Left colon (tissue), 2 donors: ENCODE measurements around the gene SPAG5. TPM values are rescaled to one million over a fixed set of nuclear protein-coding genes. Genes with fewer than 3 reads are reported as not detected.

Experiments
- ATAC-seq: fragments of 200-7000 bp; cut with Tn5 transposase; one replicate; pipeline ENCODE4 v1.9.1; 2020; ENCODE audit warnings: mild to moderate bottlenecking, moderate library complexity
- DNase-seq, 2 donors: peaks; one replicate each; pipeline ENCODE4 v3.0.0-alpha.2; 2020
- intact Hi-C, 2 donors: fragments of 100-400 bp; cut with DNase I in 1 of 2; cut with micrococcal nuclease in 1 of 2; formaldehyde crosslinking; loops; one replicate each; pipeline versions ENCODE4 v1.11.2 to v1.14.0; 2022; cut with DNase I, micrococcal nuclease
- total RNA-seq, 2 donors: library from RNA; stranded (reverse); fragmentation: NEBNext Ultra II Directional; extraction: Animal tissue kit (Norgen Biotek cat#: 25700); gene quantifications; one replicate each; pipeline ENCODE4 v1.2.1, GENCODE V29; 2021
- donor health status: DM: no; HTN: no; CAD: no.
- donor health status: DM: yes; HTN: yes; CAD: no.

SPAG5 gene
- total RNA-seq, 2 donors from 2014 or later = 9.7 to 24.4 TPM

GRCh38 chr17:28550858-28551257, 48.0 kb downstream of the SPAG5 start:
- ATAC-seq (no peak), DNase-seq (no peak)
- intact Hi-C loops = no loop called here

GRCh38 chr17:28549236-28550132, 49.3 kb downstream of the SPAG5 start:
- no peak for ATAC-seq
- peak in 1 of 2 donors; percentile 24 for DNase-seq
- intact Hi-C loops = no loop called here

GRCh38 chr17:28548417-28549130, 50.3 kb downstream of the SPAG5 start:
- DNase-seq = peak in 1 of 2 donors; percentile 19
- intact Hi-C loops = no loop called here
- ATAC-seq = no peak

GRCh38 chr17:28547623-28548416, 51.0 kb downstream of the SPAG5 start:
- ATAC-seq = peak; percentile 56
- peak; percentile 79 to 87 for DNase-seq
- intact Hi-C loops = no loop called here

- intact Hi-C loops = no loop called here
- ATAC-seq (no peak), DNase-seq (no peak)
These were observed 51.7 kb downstream of the SPAG5 start for GRCh38 chr17:28547096-28547622.

- intact Hi-C loops = no loop called here
- no peak for DNase-seq
- ATAC-seq = no peak
These were observed 52.9 kb downstream of the SPAG5 start for GRCh38 chr17:28545787-28546415.

GRCh38 chr17:28545141-28545503, 53.7 kb downstream of the SPAG5 start:
- intact Hi-C loops = no loop called here
- no peak for DNase-seq
- ATAC-seq = no peak

- no peak for ATAC-seq
- DNase-seq = no peak
- intact Hi-C loops = no loop called here
These were observed 54.3 kb downstream of the SPAG5 start for GRCh38 chr17:28544402-28545140.

GRCh38 chr17:28541439-28541838, 57.4 kb downstream of the SPAG5 start:
- no peak for ATAC-seq
- no peak for DNase-seq
- intact Hi-C loops = no loop called here

GRCh38 chr17:28540231-28540630, 58.6 kb downstream of the SPAG5 start:
- intact Hi-C loops = no loop called here
- ATAC-seq (no peak), DNase-seq (no peak)

- no peak for DNase-seq
- intact Hi-C loops = no loop called here
- no peak for ATAC-seq
These were observed 60.4 kb downstream of the SPAG5 start for GRCh38 chr17:28538296-28538895.

GRCh38 chr17:28537219-28537610, 61.6 kb downstream of the SPAG5 start:
- intact Hi-C loops = no loop called here
- DNase-seq = peak in 1 of 2 donors; percentile 24
- no peak for ATAC-seq

GRCh38 chr17:28536532-28537218, 62.1 kb downstream of the SPAG5 start:
- intact Hi-C loops = no loop called here
- peak; percentile 36 for DNase-seq
- peak; percentile 68 for ATAC-seq

GRCh38 chr17:28534740-28535375, 64.0 kb downstream of the SPAG5 start:
- intact Hi-C loops = loop anchor here in 1 of 2 donors (5.0 kb wide), 1 partner anchor 38 kb away; no protein-coding TSS in a partner anchor
- no peak for ATAC-seq
- no peak for DNase-seq

- intact Hi-C loops = loop anchor here in 1 of 2 donors (5.0 kb wide), 1 partner anchor 36 kb away; no protein-coding TSS in a partner anchor
- ATAC-seq (peak; percentile 42), DNase-seq (no peak)
These were observed 65.6 kb downstream of the SPAG5 start for GRCh38 chr17:28533091-28533807.
